NK-92 (cell line): ENCODE results near the gene SLC22A3.
"Not testable (repeated sequence)": the region's sequence is repeated elsewhere in the genome, so short reads cannot be mapped to it uniquely, and the experiment has no call there.

Source experiments
- DNase-seq: peaks from one replicate; lab custom pipeline; 2025; ENCODE audit not compliant: unreplicated experiment; lab: John Stamatoyannopoulos, UW

Gene SLC22A3

GRCh38 chr6:160373601-160374000 lies 25.4 kb downstream of the SLC22A3 start:
- DNase-seq = not testable (repeated sequence)

DNA sequence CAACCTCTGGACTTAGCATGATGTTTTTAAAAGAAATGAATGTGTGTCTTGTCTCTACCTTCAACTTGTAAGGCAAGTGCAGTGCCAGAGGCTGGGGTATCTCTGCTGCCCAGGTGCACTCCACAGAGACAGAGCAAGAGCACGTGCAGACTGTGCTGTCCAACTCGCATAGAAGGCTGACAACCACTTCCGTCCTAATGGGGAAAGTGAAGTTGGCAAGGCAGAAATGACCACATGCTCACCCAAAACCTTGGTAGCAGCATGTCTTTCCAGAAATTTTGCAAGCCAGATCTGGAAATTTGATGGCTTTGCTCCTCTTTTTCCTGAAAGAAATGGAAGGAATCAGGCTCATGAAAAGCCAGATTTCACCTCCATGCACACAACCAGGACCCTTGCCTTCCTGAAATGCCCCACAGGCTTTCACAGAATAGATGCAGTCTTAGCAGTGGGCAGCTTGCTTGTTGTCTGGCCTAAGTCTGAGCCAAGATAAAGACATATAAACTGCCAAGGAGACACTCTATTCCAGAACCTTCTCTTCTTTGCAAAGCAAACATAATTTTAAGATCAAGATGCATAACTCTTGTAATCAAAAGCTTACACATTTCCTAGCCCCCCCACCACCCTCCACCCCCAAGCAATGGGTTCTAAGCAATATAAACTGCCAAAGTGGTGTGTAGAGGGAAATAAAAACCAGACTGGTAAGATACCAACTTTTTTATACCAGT lies 26.8 kb downstream of the SLC22A3 start:
- DNase-seq = no peak

DNA sequence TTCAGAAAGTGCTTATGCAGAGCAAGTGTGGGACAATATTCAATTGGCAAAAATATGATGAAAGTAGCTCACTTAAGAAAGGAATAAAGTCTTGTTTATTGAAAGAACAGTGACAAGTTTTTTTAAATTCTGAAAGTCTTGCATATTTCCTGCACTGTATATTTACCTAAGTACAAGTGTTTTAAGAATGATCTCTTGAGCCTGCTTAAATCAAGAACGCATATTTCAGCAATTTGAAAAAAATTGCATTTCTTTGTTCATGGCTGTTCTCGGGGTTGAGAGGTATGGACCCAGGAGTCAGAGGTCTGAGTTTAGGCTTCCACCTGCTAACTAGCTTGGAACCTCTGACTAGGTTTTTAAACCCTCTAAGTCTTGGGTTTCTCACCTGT lies 27.4 kb downstream of the SLC22A3 start:
- DNase-seq = no peak

DNA sequence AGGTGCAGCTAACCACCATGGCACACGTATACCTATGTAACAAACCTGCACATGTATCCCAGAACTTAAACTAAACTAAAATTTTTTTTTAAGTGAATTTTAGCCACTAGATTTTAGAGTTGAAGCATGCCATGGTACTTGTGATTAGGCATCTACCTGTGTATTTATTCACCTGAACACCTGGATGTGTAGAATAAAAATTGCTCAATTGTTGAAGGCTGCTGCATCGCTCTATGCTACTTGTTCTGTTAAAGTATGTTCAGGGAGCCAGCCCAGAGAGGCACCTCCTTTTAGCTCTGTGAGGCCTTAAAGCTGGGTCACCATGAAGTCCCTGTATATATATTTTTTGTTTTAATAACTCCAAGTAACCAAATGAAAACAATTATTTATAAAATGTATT lies 28.3 kb downstream of the SLC22A3 start:
- DNase-seq = no peak

GRCh38 chr6:160378218-160378617 lies 30.0 kb downstream of the SLC22A3 start:
- no peak for DNase-seq

DNA sequence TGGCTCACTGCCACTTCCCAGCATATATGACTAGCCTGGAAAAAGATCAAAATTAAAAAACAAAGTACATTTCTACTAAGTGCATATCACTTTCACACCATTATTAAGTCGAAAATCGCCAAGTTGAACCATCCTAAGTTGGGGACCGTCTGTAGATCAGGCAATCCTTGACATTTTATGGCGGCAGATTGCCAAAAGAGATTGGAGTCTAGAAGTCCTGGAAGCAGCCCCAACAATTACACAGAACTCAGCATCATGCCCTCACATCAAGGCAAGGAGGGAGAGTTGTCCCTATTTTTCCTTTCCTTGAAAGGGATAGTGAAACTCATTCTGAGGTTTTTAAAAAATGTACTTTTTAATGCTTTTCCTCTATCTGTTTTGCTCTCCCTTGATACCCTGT lies 30.7 kb downstream of the SLC22A3 start:
- DNase-seq = no peak

GRCh38 chr6:160379466-160379865 lies 31.3 kb downstream of the SLC22A3 start:
- no peak for DNase-seq

GRCh38 chr6:160382946-160383345 lies 34.8 kb downstream of the SLC22A3 start:
- DNase-seq = no peak

DNA sequence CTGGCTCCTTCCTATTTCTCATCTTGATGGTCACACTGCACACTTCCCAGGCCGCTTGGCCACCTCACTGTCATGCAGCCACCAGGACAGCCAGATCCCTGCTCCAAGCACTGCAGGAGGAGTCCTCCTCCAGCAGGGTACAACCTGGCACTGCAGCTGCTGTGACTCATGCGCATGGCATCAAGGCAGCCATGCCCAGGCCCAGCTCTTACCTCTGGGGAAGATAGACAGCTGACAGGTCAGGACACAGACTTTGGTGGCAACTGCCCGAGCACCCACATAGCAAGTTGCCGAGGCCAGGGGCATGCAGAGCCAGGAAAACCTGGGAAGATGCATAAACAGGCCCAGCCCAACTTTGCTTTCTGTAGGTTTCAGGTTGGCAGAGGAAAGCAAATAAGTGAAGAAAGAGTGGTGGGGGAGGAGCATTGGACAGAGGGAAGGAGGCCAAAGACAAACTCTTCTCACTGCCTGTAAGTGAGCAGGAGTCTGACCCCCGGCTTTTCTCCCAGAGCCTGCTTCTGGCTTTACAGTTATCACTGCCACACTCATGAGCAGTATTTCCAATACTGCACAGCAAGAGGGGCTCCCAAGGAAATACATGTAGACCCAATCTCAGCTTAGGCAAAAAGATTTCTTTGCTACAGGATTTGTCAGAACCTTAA lies 38.8 kb downstream of the SLC22A3 start:
- no peak for DNase-seq

DNA sequence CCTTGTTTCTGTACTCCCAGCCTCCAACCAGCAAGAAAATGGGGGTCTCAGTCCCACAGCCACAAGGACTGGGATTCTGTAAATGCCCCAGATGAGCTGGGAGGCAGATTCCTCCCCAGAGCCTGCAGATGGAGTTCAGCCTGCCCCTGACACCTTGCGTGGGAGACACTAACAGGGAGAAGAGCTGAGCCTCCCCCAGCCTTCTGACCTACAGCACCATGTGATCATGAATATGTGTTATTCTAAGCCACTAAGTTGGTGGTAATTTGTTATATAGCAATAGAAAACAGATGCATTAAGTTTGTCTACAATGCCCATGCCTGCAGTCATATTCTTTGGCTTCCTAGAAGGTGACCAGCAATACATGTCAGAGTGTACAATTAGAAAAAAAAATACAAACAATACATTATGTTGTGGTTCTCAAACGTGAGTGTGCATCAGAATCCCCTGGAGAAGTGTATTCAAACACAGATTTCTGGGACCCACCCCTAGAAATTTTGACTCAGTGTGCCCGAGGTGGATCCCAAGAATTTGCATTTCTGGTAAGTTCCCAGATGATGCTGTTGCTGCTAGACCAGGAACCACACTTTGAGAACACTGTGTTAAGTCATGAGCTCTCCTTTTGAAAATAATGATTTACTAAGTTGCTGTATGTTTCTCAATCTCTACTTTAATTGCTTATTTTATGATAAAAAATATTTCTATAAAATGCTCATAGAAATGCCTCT lies 39.9 kb downstream of the SLC22A3 start:
- no peak for DNase-seq

DNA sequence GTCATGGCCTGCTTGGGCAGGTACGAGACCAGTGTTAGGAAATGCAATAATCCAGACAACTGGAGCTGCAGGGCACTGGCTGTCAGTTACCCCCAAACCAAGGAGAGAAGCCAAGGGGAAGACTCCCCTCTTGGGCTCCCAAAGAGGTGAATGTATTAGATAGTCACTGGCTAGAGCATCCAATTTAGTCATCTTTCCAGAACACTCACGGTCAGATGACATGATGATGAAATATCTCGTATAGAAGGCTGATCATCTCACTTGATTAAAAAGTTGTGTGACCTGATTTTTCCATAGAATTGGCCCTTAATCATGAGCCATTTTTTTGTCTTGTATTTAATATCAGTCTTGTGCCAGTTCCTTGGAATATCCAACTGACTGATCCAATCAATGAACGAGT lies 40.7 kb downstream of the SLC22A3 start:
- DNase-seq = no peak

DNA sequence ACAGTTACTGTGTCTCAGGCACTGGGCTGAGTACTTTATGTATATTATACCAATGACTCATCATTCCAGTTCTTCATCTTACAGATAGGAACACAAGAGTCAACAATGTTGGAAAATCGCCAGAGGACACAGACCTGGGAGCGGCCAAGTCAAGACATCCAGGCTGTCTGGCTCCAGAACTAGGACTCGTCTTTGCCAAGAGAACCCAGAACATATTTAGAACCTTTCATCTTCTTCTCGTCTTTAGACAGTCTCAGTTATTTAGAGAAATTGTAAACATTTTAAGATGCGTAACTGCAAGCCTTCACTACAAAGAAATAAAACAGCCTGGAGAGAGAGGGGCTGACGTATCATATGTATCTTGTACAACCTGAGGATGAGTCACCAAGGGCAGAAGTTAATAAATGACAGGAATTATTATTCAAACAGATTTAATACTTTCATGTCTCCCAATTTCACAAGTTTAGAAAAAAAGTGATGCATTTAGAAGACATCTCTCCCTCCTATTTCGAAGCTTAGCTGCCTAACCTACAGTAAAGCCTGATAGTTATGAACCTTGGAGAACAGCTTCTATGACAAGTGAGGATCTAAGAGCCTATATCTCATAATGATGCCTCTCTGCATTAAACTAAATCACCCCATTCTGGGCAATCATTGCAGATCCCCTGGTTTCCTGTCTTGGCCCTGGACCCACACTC lies 43.4 kb downstream of the SLC22A3 start:
- DNase-seq = no peak

DNA sequence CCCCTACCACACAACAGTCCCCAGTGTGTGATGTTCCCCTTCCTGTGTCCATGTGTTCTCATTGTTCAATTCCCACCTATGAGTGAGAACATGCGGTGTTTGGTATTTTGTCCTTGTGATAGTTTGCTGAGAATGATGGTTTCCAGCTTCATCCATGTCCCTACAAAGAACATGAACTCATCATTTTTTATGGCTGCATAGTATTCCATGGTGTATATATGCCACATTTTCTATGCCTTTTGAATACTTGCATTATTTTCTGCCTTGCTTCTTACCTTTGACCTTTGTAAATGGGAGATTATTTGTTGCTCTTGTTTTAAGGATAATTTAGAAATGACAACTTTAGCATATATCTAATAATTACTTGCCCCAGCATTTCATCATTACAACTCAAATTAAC lies 45.3 kb downstream of the SLC22A3 start:
- not testable (repeated sequence) for DNase-seq

DNA sequence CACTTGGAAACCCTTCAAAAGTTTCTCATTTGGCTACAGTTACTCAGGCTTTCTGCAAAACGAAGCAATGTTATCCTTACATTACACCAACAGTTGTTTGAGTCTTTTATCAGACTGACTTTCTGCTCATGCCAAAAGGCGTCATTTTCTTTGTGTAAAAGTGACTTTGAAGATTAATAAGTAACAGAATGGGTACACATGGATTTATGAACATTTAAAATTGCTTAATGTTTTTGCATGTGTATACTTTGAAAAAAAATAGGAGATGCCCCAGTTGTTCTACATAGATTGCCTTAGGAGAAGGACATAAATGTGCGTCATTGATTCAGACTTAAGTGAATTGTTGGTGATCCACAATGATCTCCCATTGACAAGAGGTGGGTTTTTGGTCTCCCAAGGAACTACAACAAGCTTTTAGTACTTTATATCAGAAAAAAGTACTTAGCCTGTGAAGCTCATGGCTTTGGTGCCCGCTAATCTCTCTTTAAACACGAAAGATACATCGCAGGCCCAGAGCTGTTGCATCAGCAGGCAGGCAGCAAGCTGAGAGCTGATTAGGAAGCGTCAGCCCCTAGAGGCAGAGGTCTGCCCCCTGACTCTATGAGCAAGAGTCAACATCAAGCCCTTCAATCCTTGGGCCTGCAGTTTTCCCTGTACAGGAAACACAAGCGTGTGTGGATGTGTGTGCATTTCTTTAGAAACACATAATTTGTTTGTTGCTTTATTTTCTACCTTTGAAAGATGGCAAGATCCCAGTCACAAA lies 45.9 kb downstream of the SLC22A3 start:
- DNase-seq = no peak

- no peak for DNase-seq
Observed at GRCh38 chr6:160394654-160395035, 46.5 kb downstream of the SLC22A3 start.

- no peak for DNase-seq
Observed at GRCh38 chr6:160395187-160395586, 47.0 kb downstream of the SLC22A3 start.

- DNase-seq = no peak
Observed at GRCh38 chr6:160396292-160396691, 48.1 kb downstream of the SLC22A3 start.

DNA sequence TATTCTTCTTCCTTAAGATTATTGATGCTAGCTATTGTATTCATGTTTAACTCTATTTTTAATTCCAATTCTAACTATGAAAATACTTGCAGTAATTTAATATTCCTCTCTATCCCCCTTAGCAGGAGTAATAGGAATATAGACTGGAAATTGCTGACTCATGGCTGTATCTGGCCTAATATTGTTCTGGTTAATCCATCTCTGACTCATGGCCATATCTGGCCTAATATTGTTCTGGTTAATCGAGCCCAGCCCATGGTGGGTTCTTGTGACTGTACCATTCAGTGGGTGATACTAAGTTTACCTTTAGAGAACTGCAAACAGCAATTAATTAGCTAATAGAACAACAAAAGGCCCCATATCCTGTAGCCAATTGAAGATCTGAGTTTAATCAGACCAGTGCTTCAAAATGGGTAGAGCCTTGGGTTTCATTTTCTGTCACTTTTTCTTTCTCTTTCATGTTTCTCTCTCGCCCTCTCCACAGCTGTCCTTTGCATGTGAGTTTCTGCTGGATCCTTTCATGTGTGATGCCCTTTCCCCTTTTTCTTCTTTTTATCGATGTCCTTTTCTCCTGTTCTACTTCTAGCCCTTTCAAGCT lies 50.6 kb downstream of the SLC22A3 start:
- no peak for DNase-seq

- no peak for DNase-seq
Observed at GRCh38 chr6:160400446-160400845, 52.3 kb downstream of the SLC22A3 start.

GRCh38 chr6:160408528-160408927 lies 60.4 kb downstream of the SLC22A3 start:
- no peak for DNase-seq
